ENCODE results near the gene GABRA5.
"Not testable (repeated sequence)": the region's sequence is repeated elsewhere in the genome, so short reads cannot be mapped to it uniquely, and the experiment has no call there.

- not testable (repeated sequence) for TF ChIP-seq CTCF (IDR thresholded peaks at IDR 0.05); ZFX (IDR thresholded peaks at IDR 0.05; ENCODE audit: borderline replicate concordance)
Observed at GRCh38 chr15:26895346-26895745, 28.5 kb downstream of the GABRA5 start.
